ENCODE measurements around the gene SNX1. TPM values are rescaled to one million over a fixed set of nuclear protein-coding genes. Genes with fewer than 3 reads are reported as not detected.
"Not testable (repeated sequence)": the region's sequence is repeated elsewhere in the genome, so short reads cannot be mapped to it uniquely, and the experiment has no call there.

The SNX1 gene
- total and polyA plus RNA-seq, 5 donors: 54.1 to 149 (median 104) TPM

- WGBS: 96% methylated on average over 2 of the region's 2 CpGs
- intact Hi-C loops (cut with DNase I); H3K4me3 ChIP-seq (ENCODE audit: low read length); H3K27me3 ChIP-seq (ENCODE audit: control insufficient read depth, insufficient read depth); H3K27ac ChIP-seq (ENCODE audit: low read length); DNase-seq; H3K4me1 ChIP-seq (ENCODE audit: control insufficient read depth, insufficient read depth, low read length); H3K9me3 ChIP-seq (ENCODE audit: control insufficient read depth, low read length); ATAC-seq: not testable (repeated sequence)
These were observed 22.3 kb upstream of the SNX1 start for GRCh38 chr15:64073496-64073895.

GRCh38 chr15:64082757-64083156 lies 13.0 kb upstream of the SNX1 start:
- no peaks in the 10 kb centered on the region for H3K9me3 ChIP-seq (ENCODE audit: control insufficient read depth, low read length)
- intact Hi-C loops (cut with DNase I): no loop called here
- no peaks in the 10 kb centered on the region for H3K4me1 ChIP-seq (ENCODE audit: control insufficient read depth, insufficient read depth, low read length)
- WGBS: 84% methylated on average over 3 of the region's 3 CpGs
- ATAC-seq (no peak), DNase-seq (no peak)
- no peaks in the 10 kb centered on the region for H3K27me3 ChIP-seq (ENCODE audit: control insufficient read depth, insufficient read depth)
- H3K27ac ChIP-seq (ENCODE audit: low read length): no peak overlapping the region
- no peak overlapping the region for H3K4me3 ChIP-seq (ENCODE audit: low read length)

- 78% methylated on average over 12 of the region's 12 CpGs for WGBS
- intact Hi-C loops (cut with DNase I): loop anchor here in 1 of 4 donors (5.0 kb wide), 1 partner anchor 63 kb away; the partner anchor contains the start of gene SNX22
These were observed 6.1 kb upstream of the SNX1 start for GRCh38 chr15:64089543-64090280.

GRCh38 chr15:64090527-64090926 lies 5.3 kb upstream of the SNX1 start:
- ATAC-seq: no peak
- Histone ChIP-seq H3K4me1 (ENCODE audit: control insufficient read depth, insufficient read depth, low read length) (peaks cover 2% of the 10 kb centered on the region), H3K27me3 (ENCODE audit: control insufficient read depth, insufficient read depth) (no peaks in the 10 kb centered on the region), H3K27ac (ENCODE audit: low read length) (peak overlapping the region; percentile 39), H3K9me3 (ENCODE audit: control insufficient read depth, low read length) (no peaks in the 10 kb centered on the region), H3K4me3 (ENCODE audit: low read length) (no peak overlapping the region)
- intact Hi-C loops (cut with DNase I): loop anchor here in 1 of 4 donors (5.0 kb wide), 1 partner anchor 62 kb away; the partner anchor contains the start of gene SNX22
- WGBS: 67% methylated on average over 3 of the region's 3 CpGs
- DNase-seq: no peak

More at GRCh38 chr15:64089543-64090280, 6.1 kb upstream of the SNX1 start:
- H3K9me3 ChIP-seq (ENCODE audit: control insufficient read depth, low read length): no peaks in the 10 kb centered on the region
- peak overlapping the region; percentile 39 for H3K27ac ChIP-seq (ENCODE audit: low read length)
- no peaks in the 10 kb centered on the region for H3K27me3 ChIP-seq (ENCODE audit: control insufficient read depth, insufficient read depth)
- no peak overlapping the region for H3K4me3 ChIP-seq (ENCODE audit: low read length)
- DNase-seq: no peak
- ATAC-seq: peak in 1 of 2 donors; percentile 21
- H3K4me1 ChIP-seq (ENCODE audit: control insufficient read depth, insufficient read depth, low read length): peaks cover 2% of the 10 kb centered on the region

GRCh38 chr15:64092075-64092820 lies 3.5 kb upstream of the SNX1 start:
- Histone ChIP-seq H3K27ac (ENCODE audit: low read length) (peak overlapping the region; percentile 92), H3K27me3 (ENCODE audit: control insufficient read depth, insufficient read depth) (no peaks in the 10 kb centered on the region), H3K9me3 (ENCODE audit: control insufficient read depth, low read length) (no peaks in the 10 kb centered on the region), H3K4me1 (ENCODE audit: control insufficient read depth, insufficient read depth, low read length) (peaks cover 5% of the 10 kb centered on the region), H3K4me3 (ENCODE audit: low read length) (peak overlapping the region; percentile 72)
- DNase-seq (no peak), ATAC-seq (no peak)
- intact Hi-C loops (cut with DNase I): loop anchor here in 1 of 4 donors (5.0 kb wide), 1 partner anchor 60 kb away; the partner anchor contains the start of gene SNX22

GRCh38 chr15:64092864-64093626 lies 2.7 kb upstream of the SNX1 start:
- peak overlapping the region; percentile 90 for H3K27ac ChIP-seq (ENCODE audit: low read length)
- intact Hi-C loops (cut with DNase I): loop anchor here in 1 of 4 donors (5.0 kb wide), 1 partner anchor 59 kb away; the partner anchor contains the start of gene SNX22
- peak overlapping the region; percentile 72 for H3K4me3 ChIP-seq (ENCODE audit: low read length)
- DNase-seq: peak; percentile 57 to 69 (median 63)
- ATAC-seq: peak; percentile 17 to 21
- no peaks in the 10 kb centered on the region for H3K27me3 ChIP-seq (ENCODE audit: control insufficient read depth, insufficient read depth)
- H3K4me1 ChIP-seq (ENCODE audit: control insufficient read depth, insufficient read depth, low read length): peaks cover 6% of the 10 kb centered on the region
- 4% methylated on average over 22 of the region's 22 CpGs for WGBS
- no peaks in the 10 kb centered on the region for H3K9me3 ChIP-seq (ENCODE audit: control insufficient read depth, low read length)

- ATAC-seq (peak; percentile 89 to 91), DNase-seq (peak; percentile 95)
- Histone ChIP-seq H3K9me3 (ENCODE audit: control insufficient read depth, low read length) (no peaks in the 10 kb centered on the region), H3K27ac (ENCODE audit: low read length) (peak within 1 kb of the TSS; percentile 98), H3K4me3 (ENCODE audit: low read length) (peak within 1 kb of the TSS; percentile 72), H3K4me1 (ENCODE audit: control insufficient read depth, insufficient read depth, low read length) (peaks cover 9% of the 10 kb centered on the region), H3K27me3 (ENCODE audit: control insufficient read depth, insufficient read depth) (no peaks in the 10 kb centered on the region)
- intact Hi-C loops (cut with DNase I): loop anchor here in 1 of 4 donors (5.0 kb wide), 1 partner anchor 58 kb away; the partner anchor contains the start of gene SNX22
- under 1% methylated on average over 41 of the region's 41 CpGs for WGBS
These were observed 2.0 kb upstream of the SNX1 start, which contains the start of gene CIAO2A for GRCh38 chr15:64093627-64094417. CIAO2A (minus strand) TSS chr15:64093838; CDS start chr15:64093768, 70 bp downstream.

GRCh38 chr15:64095431-64095794 lies 369 bp upstream of the SNX1 start:
- peak overlapping the region; percentile 81 for H3K27ac ChIP-seq (ENCODE audit: low read length)
- no peaks in the 10 kb centered on the region for H3K9me3 ChIP-seq (ENCODE audit: control insufficient read depth, low read length)
- no peaks in the 10 kb centered on the region for H3K27me3 ChIP-seq (ENCODE audit: control insufficient read depth, insufficient read depth)
- peak overlapping the region; percentile 96 for H3K4me3 ChIP-seq (ENCODE audit: low read length)
- DNase-seq (no peak), ATAC-seq (no peak)
- intact Hi-C loops (cut with DNase I): loop anchor here in 1 of 4 donors (5.0 kb wide), 1 partner anchor 57 kb away; the partner anchor contains the start of gene SNX22
- WGBS: 39% methylated on average over 4 of the region's 4 CpGs
- H3K4me1 ChIP-seq (ENCODE audit: control insufficient read depth, insufficient read depth, low read length): peaks cover 9% of the 10 kb centered on the region

- DNase-seq (peak in 1 of 3 donors; percentile 66), ATAC-seq (no peak)
- Histone ChIP-seq H3K27ac (ENCODE audit: low read length) (peak overlapping the region; percentile 71), H3K4me3 (ENCODE audit: low read length) (peak overlapping the region; percentile 96), H3K4me1 (ENCODE audit: control insufficient read depth, insufficient read depth, low read length) (peaks cover 9% of the 10 kb centered on the region), H3K27me3 (ENCODE audit: control insufficient read depth, insufficient read depth) (no peaks in the 10 kb centered on the region), H3K9me3 (ENCODE audit: control insufficient read depth, low read length) (no peaks in the 10 kb centered on the region)
- 5% methylated on average over 16 of the region's 16 CpGs for WGBS
- intact Hi-C loops (cut with DNase I): loop anchor here in 1 of 4 donors (5.0 kb wide), 1 partner anchor 55 kb away; the partner anchor contains the start of gene SNX22
These were observed 1.0 kb downstream of the SNX1 start for GRCh38 chr15:64096668-64097384.

Measured in right cardiac atrium (tissue), 5 donors.